Fibroblast of pulmonary artery (primary cell): ENCODE results near the gene MPP7.
A peak's percentile ranks its signal among the peaks of the same experiment; 100 is the strongest.
"Not testable (repeated sequence)": the region's sequence is repeated elsewhere in the genome, so short reads cannot be mapped to it uniquely, and the experiment has no call there.

Experiments
- DNase-seq: peaks from one replicate; pipeline ENCODE4 v3.0.0-alpha.2; 2010; ENCODE audit warnings: low read depth
- H3K4me3 ChIP-seq: replicated peaks from 2 replicates; pipeline ENCODE4 v1.5.1; 2011; ENCODE audit warnings: low read depth, mild to moderate bottlenecking, control low read depth, low read length, moderate library complexity
- CTCF ChIP-seq: IDR thresholded peaks from 2 replicates; pipeline ENCODE4 v1.5.1; 2011; ENCODE audit warnings: mild to moderate bottlenecking, control low read depth, low read length, inconsistent platforms; ENCODE audit errors: missing control alignments

MPP7 gene

GRCh38 chr10:28302638-28303488 is at the start of gene MPP7:
MPP7 (minus strand) TSS chr10:28303064; CDS start chr10:28238604, 64,460 bp downstream.
- H3K4me3 ChIP-seq: peak within 1 kb of the TSS; percentile 68
- TF ChIP-seq CTCF: no peak
- peak; percentile 98 for DNase-seq

- TF ChIP-seq CTCF: no peak
- DNase-seq: no peak
- no peak overlapping the region for H3K4me3 ChIP-seq
Measured at GRCh38 chr10:28349892-28350291, 47.0 kb upstream of the MPP7 start.

- DNase-seq: no peak
- no peak overlapping the region for H3K4me3 ChIP-seq
- TF ChIP-seq CTCF: no peak
Measured at GRCh38 chr10:28343987-28344895, 41.4 kb upstream of the MPP7 start.

- no peak overlapping the region for H3K4me3 ChIP-seq
- TF ChIP-seq CTCF: no peak
- no peak for DNase-seq
Measured at GRCh38 chr10:28343252-28343651, 40.4 kb upstream of the MPP7 start.

- not testable (repeated sequence) for DNase-seq, H3K4me3 ChIP-seq
Measured at GRCh38 chr10:28341679-28342078, 38.8 kb upstream of the MPP7 start.

GRCh38 chr10:28332726-28333125 is 29.9 kb upstream of the MPP7 start:
- TF ChIP-seq CTCF: no peak
- no peak for DNase-seq
- H3K4me3 ChIP-seq: no peak overlapping the region

- no peak overlapping the region for H3K4me3 ChIP-seq
- no peak for TF ChIP-seq CTCF
- peak; percentile 25 for DNase-seq
Measured at GRCh38 chr10:28331841-28332240, 29.0 kb upstream of the MPP7 start.
